Activated CD4-positive, alpha-beta T cell treated with anti-CD3 and anti-CD28 coated beads for 1 hour (primary cell): ENCODE data around the gene ZNF480.
"Not testable (repeated sequence)": the region's sequence is repeated elsewhere in the genome, so short reads cannot be mapped to it uniquely, and the experiment has no call there.

Source experiments
- DNase-seq: peaks from one replicate; pipeline ENCODE4 v3.0.0-alpha.2; 2020

Gene ZNF480

GRCh38 chr19:52296773-52297600 lies at the start of gene ZNF480:
TSS of gene ZNF480 (plus strand) at chr19:52297169. CDS start at chr19:52300413, 3,244 bp downstream.
- DNase-seq: peak; percentile 82

DNA sequence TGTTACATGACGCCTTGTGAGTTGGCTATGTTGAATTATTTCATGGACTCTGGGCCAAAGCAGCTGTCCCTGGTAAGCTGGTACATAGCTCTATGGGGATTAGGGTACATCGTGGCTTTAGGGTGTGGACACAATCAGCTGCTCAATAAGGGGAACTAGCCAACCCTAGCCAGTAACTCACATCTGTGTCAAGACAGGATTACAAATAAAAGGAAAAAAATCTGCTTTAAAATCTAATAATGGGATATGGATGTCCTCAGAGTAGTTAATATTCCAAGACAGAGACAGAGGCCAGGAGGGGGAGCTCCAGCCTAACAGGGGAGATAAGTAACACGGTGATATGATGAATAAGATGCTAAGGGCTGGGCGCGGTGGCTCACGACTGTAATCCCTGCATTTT lies 48.7 kb upstream of the ZNF480 start:
- DNase-seq: peak; percentile 48

GRCh38 chr19:52258426-52258825 lies 38.5 kb upstream of the ZNF480 start:
- no peak for DNase-seq

GRCh38 chr19:52265556-52265955 lies 31.4 kb upstream of the ZNF480 start:
- DNase-seq: not testable (repeated sequence)

GRCh38 chr19:52269338-52270261 lies 27.4 kb upstream of the ZNF480 start, which contains the start of gene ZNF766:
TSS of gene ZNF766 (plus strand) at chr19:52269587. CDS start at chr19:52269614, 27 bp downstream.
- peak; percentile 93 for DNase-seq

GRCh38 chr19:52270266-52270885 lies 26.6 kb upstream of the ZNF480 start:
- DNase-seq: no peak

- no peak for DNase-seq
Observed at GRCh38 chr19:52273301-52273700, 23.7 kb upstream of the ZNF480 start.

DNA sequence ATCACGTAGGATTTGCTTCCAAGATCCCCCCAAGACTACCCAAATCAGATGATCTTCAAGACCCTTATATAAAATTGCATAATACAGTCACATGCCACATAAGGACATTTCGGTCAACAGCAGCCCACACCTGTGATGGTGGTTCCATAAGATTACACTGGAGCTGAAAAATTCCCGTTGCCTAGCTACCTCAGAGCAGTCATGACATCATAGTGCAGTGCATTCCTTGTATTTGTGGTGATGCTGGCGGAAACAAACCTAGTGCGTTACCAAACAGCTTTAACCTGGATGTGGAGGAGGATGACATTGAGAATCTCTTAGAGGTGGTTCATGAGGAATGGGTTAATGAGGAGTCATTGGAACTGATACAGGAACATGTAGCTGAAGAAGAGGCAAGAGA lies 22.8 kb upstream of the ZNF480 start:
- no peak for DNase-seq

GRCh38 chr19:52275988-52276387 lies 21.0 kb upstream of the ZNF480 start:
- DNase-seq: no peak

DNA sequence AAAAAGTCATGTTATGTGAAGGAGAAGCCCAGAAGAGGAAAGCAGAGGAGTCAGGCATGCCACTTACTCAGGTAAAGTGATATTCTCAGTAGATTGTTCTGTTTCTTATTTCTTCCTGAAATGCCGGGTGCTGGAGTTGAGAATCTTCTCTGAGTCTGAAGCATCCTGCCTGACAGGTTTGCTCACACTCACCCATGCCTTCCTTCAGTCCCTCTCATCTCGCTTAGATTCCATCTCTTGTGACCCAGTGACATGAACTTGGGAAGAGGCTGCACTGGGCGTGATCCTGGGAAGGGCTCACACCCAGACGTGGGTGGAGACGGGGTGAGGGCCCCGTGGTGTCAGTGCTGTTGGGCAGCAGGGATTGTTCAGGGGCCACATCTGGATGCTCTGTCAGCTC lies 19.5 kb upstream of the ZNF480 start:
- DNase-seq: no peak

GRCh38 chr19:52286256-52286655 lies 10.7 kb upstream of the ZNF480 start:
- DNase-seq: no peak

GRCh38 chr19:52291781-52292180 lies 5.2 kb upstream of the ZNF480 start:
- DNase-seq: no peak

- not testable (repeated sequence) for DNase-seq
Observed at GRCh38 chr19:52292946-52293345, 4.0 kb upstream of the ZNF480 start.

DNA sequence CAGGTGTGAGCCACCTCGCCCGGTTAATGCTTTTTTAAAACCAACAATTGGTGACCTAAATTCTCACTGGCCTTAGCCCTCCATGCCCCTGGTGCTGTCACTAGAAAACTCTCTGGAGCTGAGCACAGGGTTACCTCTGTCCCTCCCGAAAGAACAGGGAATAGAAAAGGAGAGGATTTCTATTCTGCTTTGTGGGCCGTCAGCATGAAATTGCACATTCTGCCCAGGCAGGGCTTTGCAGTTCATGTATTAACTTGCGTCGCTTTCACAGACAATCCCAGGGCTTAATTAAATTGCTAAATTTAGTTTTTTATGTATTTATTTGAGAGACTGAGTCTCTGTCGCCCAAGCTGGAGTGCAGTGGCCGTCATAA lies 583 bp upstream of the ZNF480 start:
- DNase-seq: no peak

DNA sequence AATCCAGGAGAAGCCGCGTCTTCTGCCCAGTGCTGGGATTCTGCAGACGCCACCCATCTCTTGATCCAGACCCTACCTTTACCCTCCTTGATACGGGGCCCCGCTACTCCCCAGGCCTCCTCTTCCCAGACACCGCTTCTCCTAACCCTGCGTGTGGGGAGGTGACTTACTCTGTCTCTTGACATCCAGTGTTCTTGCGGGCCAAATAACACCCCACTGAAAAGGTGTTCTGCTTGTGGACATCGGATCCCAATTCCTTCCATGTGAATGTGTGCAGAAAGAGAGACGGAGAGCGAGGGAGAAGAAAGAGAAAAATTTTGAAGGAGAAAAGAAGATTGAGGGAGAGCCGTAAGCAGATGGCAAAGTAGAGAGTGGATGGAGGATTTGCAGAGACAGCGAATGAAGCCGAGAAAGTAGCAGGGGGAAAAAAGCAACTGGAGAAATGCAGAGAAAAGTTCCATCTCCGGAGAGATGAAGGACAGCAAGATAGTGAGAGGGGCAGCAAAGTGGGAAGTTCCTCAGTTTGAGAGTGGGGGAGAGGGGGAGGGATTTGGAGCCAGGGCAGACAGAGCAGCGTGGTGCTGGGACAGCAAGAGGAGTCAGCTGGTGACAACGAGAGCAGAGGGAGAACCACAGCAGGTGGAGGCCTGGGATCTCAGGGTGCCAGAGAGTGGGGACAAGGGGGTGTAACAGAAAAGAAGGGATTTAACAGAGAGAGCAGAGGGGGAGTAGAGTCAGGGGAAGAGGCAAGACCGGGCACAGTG lies 814 bp downstream of the ZNF480 start:
- no peak for DNase-seq

DNA sequence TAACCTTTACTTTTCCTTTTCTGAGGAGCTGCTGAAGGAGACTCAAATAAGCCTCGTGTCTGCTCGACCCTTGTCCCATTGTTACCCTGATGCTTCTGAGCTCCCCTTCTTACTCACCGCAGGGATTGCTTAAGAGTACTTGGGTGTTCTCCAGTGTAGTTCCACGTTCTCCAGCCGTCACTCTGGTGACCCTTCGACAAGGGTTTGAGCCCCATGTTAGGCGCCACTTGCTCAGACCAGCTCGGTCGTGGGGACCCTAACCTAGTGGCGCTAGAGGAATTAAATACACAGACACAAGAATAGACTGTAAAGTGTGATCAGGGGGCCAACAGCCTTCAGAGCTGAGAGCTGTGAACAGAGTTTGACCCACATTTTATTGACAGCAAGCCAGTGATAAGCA lies 10.3 kb downstream of the ZNF480 start:
- no peak for DNase-seq

- DNase-seq: no peak
Observed at GRCh38 chr19:52322429-52322828, 25.5 kb downstream of the ZNF480 start.

- no peak for DNase-seq
Observed at GRCh38 chr19:52331757-52332156, 34.8 kb downstream of the ZNF480 start.

GRCh38 chr19:52335768-52336116 lies 38.8 kb downstream of the ZNF480 start:
- DNase-seq: no peak

DNA sequence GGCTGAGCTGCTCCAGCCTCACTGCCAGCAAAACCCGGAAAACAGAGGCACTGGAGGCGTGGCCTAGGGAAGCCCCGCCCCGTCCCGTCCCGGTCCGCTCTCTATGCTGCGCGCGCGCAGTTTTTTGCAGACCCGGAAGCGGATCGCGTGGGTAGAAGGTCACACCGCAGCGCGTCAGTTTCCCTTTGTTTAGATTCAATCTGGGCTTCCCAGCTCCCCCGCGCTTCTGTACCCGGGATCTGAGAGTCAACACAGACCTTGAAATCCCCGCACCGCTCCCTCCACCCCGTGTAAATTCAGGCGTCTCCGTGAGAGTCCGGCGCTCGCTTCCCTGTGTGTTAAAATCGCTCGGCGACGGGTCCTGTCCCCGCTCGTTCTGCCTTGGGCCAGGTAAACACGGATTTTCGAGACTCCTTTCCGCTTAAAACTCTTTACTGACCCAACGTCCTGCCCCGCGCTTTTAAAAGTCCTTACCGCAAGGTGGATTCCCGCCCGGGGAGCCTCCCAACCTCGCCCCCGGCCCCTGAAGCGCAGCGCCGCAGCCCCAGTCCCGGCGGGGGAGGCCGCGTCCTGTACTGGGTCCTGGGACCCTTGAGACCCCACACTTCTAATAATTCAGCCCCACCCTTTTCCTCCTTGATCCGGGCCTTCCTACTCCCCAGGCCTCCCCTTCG lies 39.3 kb downstream of the ZNF480 start, which contains the start of gene ZNF610:
Gene ZNF610 (plus strand): TSS at position 127 of the 674 bp plus-strand sequence. CDS start 12,930 bp downstream, outside the sequence.
- DNase-seq: peak; percentile 75

GRCh38 chr19:52336791-52337381 lies 39.9 kb downstream of the ZNF480 start:
- no peak for DNase-seq
